ENCODE measurements around the gene SARS1.
"Not testable (repeated sequence)": the region's sequence is repeated elsewhere in the genome, so short reads cannot be mapped to it uniquely, and the experiment has no call there.

The SARS1 gene

DNA sequence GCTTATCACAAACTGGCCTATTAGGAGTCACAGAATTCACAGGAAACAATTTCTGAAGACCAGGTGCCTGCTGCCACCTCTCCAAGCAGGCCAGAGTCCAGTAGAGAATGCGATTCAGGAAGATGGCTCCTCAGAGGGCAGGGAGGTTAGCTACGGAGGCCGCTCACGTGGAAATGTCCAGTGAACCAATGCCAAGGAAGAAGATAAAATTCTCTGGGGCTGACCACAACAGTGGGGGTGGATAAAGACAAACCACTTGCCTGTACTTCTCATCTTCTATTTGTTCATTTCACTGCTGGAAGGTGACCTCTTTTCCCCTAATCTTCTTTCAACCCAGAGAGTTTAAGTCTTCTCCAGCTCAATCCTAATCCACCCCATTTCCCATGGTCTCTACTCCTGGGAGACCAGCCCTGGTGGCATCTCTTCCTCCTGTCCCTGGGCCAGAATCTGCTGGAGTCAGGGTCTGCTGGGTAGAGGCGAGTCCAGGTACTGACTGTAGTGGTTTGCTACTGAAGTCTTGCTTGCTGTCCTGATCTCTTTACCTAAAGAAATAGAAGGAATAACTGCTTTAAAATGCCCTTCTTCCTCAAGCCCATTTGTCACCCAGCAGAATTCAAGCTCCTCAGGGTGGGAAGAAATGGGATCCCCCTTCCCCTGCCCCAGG is 66.0 kb downstream of the SARS1 start:
- peak overlapping the region; percentile 30 for H3K27ac Mint-ChIP-seq
- H3K36me3 Mint-ChIP-seq = peaks cover 17% of the 10 kb centered on the region
- no peak overlapping the region for H3K4me3 Mint-ChIP-seq
- DNase-seq (ENCODE audit: low spot score in 2 of 2) = no peak
- peaks cover 20% of the 10 kb centered on the region for H3K4me1 Mint-ChIP-seq
- no peak for ATAC-seq
- no peaks in the 10 kb centered on the region for H3K9me3 Mint-ChIP-seq

DNA sequence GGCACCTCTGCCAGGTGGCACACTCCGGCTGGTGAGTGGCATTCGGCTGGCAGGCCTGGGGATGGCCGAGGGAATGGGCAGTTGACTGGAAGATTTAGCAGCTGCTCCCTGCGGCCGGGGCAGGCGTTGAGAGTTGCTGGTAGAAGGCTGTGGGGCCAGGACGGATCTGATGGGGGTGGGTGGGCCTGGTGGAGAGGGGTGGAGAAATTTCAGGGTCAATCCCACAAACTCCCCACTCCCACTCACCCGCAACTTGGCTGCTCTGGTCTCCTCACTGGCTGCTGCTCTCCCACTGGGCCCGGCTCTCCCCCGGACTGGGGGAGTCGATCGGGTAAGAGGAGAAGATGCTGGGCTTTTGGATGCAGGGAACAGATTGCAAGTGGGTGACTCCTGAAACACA is 67.1 kb downstream of the SARS1 start:
- Mint-ChIP-seq H3K9me3 (no peaks in the 10 kb centered on the region), H3K27ac (no peak overlapping the region), H3K4me3 (no peak overlapping the region), H3K36me3 (peaks cover 17% of the 10 kb centered on the region), H3K4me1 (peaks cover 20% of the 10 kb centered on the region)
- ATAC-seq = no peak
- DNase-seq (ENCODE audit: low spot score in 2 of 2) = no peak

DNA sequence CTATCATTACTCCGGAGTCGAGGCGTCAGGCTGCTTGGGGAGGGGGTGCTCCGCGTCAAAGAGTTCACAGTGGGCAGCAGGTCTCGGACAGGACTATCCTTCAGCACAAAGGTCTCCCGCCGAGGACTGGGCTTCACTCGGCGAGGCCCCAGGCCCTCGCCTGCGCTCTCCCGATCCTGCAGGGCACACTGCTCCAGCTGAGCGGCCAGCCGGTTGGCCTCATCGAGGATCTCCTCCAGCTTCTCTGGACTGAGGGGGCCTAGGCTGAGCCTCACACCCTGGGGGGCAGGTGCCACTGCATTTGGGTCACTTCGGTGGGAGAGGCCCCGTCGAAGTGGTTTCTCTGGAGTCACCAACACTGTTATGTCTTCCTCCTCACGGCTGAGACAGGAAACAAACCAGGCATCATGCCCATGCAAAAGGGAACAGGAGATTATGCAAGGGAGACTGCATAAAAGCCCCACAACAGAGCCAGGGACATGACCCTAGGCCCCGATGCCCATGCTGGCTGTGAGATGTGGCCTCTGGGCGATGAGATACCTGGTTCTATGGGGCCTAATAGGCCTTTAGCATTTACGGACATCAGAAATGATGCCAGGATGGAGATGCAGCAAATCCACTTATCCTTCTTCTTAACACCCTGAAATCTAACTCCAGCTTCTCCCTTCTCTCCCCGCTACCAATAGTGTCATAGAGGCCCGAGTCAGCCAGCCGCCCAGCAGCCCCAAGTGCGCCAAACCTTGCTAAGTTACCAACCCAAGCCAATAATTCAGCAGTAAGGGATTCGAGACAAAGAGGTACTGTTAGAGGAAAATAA is 68.2 kb downstream of the SARS1 start:
- no peaks in the 10 kb centered on the region for H3K9me3 Mint-ChIP-seq
- H3K4me1 Mint-ChIP-seq = peaks cover 19% of the 10 kb centered on the region
- ATAC-seq (no peak), DNase-seq (ENCODE audit: low spot score in 2 of 2) (no peak)
- peak overlapping the region; percentile 94 for H3K4me3 Mint-ChIP-seq
- peak overlapping the region; percentile 92 for H3K27ac Mint-ChIP-seq
- H3K36me3 Mint-ChIP-seq = peaks cover 17% of the 10 kb centered on the region

DNA sequence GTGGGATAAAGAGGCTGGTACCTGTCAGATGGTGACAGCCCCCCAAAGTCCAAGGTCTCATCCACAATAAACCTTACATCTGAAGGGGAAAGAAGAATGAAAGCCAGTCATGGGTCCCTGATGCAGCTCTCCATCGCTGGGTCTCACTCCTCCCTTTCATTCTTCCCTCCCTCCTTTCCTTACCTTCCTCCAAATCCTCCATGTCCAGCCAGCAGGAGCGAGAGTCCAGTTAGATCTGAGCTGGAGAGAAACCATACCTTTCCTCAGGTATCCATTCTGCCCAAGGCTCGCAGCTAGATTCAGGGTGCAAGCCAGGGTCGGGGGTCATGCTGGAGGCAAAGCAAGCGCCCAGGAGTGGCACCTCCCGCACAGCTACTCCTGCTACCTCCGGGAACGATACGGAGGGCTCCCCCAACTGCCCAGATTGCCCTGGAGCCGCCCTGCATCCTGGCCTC is 68.8 kb downstream of the SARS1 start:
- Mint-ChIP-seq H3K4me3 (peak overlapping the region; percentile 94), H3K27ac (peak overlapping the region; percentile 92), H3K36me3 (peaks cover 17% of the 10 kb centered on the region), H3K4me1 (peaks cover 14% of the 10 kb centered on the region), H3K9me3 (no peaks in the 10 kb centered on the region)
- DNase-seq (ENCODE audit: low spot score in 2 of 2) (no peak), ATAC-seq (no peak)

DNA sequence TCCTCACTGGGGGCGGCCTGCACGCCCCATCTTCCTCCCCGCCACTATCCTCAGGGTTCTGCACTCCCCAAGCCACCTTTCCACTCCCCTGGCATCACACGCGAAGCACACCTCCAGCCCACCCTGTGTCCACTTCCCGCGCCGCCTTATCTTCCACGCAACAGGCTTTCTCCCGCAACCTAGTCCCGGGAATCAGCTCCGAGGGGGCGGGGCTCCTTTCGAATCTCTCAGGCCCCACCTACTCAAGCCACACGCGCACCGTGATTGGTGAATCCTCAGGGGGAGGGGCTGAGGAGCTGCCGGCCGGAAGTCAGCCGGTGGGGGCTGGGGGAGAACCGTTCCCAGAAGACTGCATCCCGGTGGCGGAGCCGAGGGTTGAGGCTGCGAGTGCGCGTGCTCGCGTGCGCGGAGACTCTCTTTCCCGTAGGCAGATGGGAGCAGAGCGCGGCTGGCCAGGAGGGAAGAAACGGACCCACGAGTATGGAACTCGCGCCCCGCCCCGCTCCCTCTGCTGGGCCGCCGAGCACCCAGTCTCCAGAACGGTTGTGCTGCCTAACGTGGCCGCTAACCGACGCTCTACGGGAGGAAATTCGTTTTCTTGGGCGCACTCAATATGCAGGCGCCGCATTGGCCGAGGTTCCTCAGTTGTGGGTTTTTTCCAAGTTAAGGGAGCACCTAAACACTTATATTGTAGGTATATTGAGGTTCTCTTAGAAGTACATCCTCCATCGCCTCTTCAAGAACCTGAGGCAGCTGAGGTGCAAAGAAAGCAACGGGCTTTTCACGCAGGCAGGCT is 69.4 kb downstream of the SARS1 start, which contains the start of gene PSRC1:
PSRC1 (minus strand) TSS at position 194 of the 796 bp plus-strand sequence.
- DNase-seq (ENCODE audit: low spot score in 2 of 2) (peak; percentile 83 to 98), ATAC-seq (peak; percentile 96)
- Mint-ChIP-seq H3K4me3 (peak within 1 kb of the TSS; percentile 94), H3K9me3 (no peaks in the 10 kb centered on the region), H3K27ac (peak within 1 kb of the TSS; percentile 92), H3K36me3 (peaks cover 17% of the 10 kb centered on the region), H3K4me1 (peaks cover 14% of the 10 kb centered on the region)

DNA sequence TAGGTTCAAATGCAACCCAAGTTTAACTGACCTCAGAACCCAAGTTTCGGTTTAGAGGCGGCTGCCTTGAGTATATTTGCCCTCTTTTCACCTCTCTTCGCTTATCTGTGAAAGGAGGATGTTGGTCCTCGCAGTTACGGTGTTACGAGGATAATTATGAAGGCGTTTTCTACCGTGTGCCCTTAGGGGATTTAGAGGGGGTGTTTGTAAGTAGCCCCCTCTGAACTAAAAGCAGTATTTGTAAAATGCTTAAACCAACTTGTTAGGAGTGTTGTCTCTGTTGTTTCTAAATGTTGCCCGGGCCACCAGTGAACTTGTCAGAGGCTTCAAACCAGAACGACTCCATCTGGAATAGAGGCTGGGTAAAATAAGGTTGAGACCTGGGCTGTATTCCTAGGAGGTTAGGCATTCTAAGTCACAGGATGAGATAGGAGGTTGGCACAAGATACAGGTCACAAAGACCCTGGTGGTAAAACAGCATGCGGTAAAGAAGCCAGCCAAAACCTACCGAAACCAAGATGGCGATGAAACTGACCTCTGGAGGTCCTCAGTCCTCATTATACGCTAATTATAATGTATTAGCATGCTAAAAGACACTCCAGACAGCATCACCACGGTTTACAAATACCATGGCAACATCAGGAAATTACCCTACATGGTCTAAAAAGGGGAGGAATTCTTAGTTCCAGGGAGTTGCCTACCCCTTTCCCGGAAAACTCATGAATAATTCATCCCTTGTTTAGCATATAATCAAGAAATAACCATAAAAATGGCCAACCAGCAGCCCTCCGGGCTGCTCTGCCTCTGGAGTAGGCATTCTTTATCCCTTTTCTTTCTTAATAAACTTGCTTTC is 70.3 kb downstream of the SARS1 start:
- Mint-ChIP-seq H3K36me3 (peaks cover 16% of the 10 kb centered on the region), H3K4me1 (peaks cover 14% of the 10 kb centered on the region), H3K4me3 (peak overlapping the region; percentile 94), H3K9me3 (no peaks in the 10 kb centered on the region), H3K27ac (peak overlapping the region; percentile 92)
- no peak for ATAC-seq
- no peak for DNase-seq (ENCODE audit: low spot score in 2 of 2)

DNA sequence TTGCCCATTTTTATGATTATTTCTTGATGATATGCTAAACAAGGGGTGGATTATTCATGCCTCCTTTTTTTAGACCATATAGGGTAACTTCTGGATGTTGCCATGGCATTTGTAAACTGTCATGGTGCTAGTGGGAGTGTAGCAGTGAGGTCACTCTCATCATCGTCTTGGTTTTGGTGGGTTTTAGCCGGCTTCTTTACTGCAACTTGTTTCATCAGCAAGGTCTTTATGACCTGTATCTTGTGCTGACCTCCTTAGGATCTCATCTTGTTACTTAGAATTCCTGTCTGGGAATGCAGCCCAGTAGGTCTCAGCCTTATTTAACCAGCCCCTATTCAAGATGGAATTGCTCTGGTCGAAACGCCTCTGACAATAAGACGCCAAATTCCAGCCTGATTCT is 73.0 kb downstream of the SARS1 start:
- H3K36me3 Mint-ChIP-seq; ATAC-seq; H3K9me3 Mint-ChIP-seq; DNase-seq (ENCODE audit: low spot score in 2 of 2); H3K4me3 Mint-ChIP-seq; H3K27ac Mint-ChIP-seq: not testable (repeated sequence)
- peaks cover 14% of the 10 kb centered on the region for H3K4me1 Mint-ChIP-seq
